Vagina (tissue), 2 donors: ENCODE data around the gene UNK.

Experiments
- CTCF ChIP-seq, 3 experiments: fragments of 450-650 bp in 2 of 3; fragments of 200-600 bp in 1 of 3; sonication (generic) in 1 of 3; IDR thresholded peaks; one replicate each; pipeline ENCODE4 v1.5.1; 2017 to 2019; ENCODE audit warnings: antibody characterized with exemption in 3 of 3, mild to moderate bottlenecking in 2 of 3, moderate library complexity in 2 of 3
- POLR2AphosphoS5 ChIP-seq, 2 donors: sonication (generic); formaldehyde crosslinking; IDR thresholded peaks; one replicate each; pipeline ENCODE4 v1.9.0; 2017; ENCODE audit warnings: antibody characterized with exemption in 2 of 2, mild to moderate bottlenecking in 2 of 2, low read depth in 1 of 2; ENCODE audit not compliant: insufficient read depth in 1 of 2

GRCh38 chr17:75803883-75804282 lies 19.3 kb downstream of the UNK start:
- TF ChIP-seq CTCF (IDR thresholded peaks at IDR 0.05): no peak
- TF ChIP-seq POLR2AphosphoS5 (IDR thresholded peaks at IDR 0.05; ENCODE audit: insufficient read depth in 1 of 2, low read depth in 1 of 2): no peak
